ENCODE measurements around the gene SETD5. TPM values are rescaled to one million over a fixed set of nuclear protein-coding genes. Genes with fewer than 3 reads are reported as not detected.

SETD5 gene
- total and polyA plus RNA-seq, 9 donors: 62.3 to 116 (median 86.8) TPM

DNA sequence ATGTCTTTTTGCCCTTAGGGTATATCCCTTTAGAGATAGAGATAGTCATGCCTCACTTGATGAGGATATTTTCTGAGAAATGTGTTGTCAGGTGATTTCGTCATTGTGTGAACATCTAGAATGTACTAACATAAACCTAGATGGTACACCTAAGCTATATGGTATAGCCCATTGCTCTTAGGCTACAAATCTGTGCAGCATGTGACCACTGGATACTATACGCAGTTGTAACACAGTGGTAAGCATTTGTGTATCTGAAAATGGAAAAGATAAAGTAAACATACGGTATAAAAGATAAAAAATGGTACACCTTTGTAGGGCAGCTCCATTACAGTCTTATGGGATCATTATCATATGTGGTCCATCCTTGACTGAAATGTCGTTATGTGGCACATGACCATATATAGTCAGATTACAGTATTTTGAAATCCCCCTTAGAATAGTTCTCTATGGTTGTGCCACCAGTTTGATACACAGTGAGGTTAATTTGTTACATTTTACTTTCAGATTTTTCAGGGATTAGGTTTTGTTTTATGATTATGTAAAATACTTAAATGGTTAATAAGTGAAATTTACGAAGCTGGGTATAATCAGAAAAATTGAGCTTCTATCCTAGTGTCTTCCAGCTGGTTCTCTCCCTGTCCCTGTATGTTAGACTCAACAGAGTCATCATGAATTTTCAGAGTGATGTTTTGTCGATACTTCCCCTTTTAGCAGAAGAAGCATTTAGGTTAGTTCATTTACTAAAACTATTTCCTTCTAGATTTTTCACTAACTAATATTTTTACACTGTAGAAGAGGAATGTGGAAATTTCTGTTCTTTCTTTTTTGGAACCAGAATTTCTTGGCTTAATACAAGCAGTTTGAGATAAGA lies 12.8 kb downstream of the SETD5 start:
- no CpG with 5 or more reads among the region's 6 CpGs for WGBS (ENCODE audit: insufficient coverage)
- DNase-seq: no peak
- Histone ChIP-seq H3K4me3 (ENCODE audit: low read length) (no peak overlapping the region), H3K36me3 (ENCODE audit: control insufficient read depth, insufficient read depth, low read length) (no peaks in the 10 kb centered on the region), H3K27ac (ENCODE audit: low read length) (no peak overlapping the region), H3K9me3 (replicated peaks; ENCODE audit: control insufficient read depth, low read depth, low read length) (no peaks in the 10 kb centered on the region), H3K4me1 (ENCODE audit: control insufficient read depth, insufficient read depth, low read length) (no peaks in the 10 kb centered on the region), H3K27me3 (ENCODE audit: control insufficient read depth, insufficient read depth, low read length) (no peaks in the 10 kb centered on the region)

GRCh38 chr3:9411302-9411701 lies 13.9 kb downstream of the SETD5 start:
- H3K4me1 ChIP-seq (ENCODE audit: control insufficient read depth, insufficient read depth, low read length): no peaks in the 10 kb centered on the region
- no CpG with 5 or more reads among the region's 1 CpG for WGBS (ENCODE audit: insufficient coverage)
- H3K9me3 ChIP-seq (replicated peaks; ENCODE audit: control insufficient read depth, low read depth, low read length): no peaks in the 10 kb centered on the region
- peaks cover 6% of the 10 kb centered on the region for H3K36me3 ChIP-seq (ENCODE audit: control insufficient read depth, insufficient read depth, low read length)
- no peaks in the 10 kb centered on the region for H3K27me3 ChIP-seq (ENCODE audit: control insufficient read depth, insufficient read depth, low read length)
- no peak for DNase-seq
- no peak overlapping the region for H3K4me3 ChIP-seq (ENCODE audit: low read length)
- no peak overlapping the region for H3K27ac ChIP-seq (ENCODE audit: low read length)

- H3K27ac ChIP-seq (ENCODE audit: low read length): no peak overlapping the region
- no peaks in the 10 kb centered on the region for H3K4me1 ChIP-seq (ENCODE audit: control insufficient read depth, insufficient read depth, low read length)
- no CpG with 5 or more reads among the region's 1 CpG for WGBS (ENCODE audit: insufficient coverage)
Observed at GRCh38 chr3:9412293-9412692, 14.9 kb downstream of the SETD5 start.

DNA sequence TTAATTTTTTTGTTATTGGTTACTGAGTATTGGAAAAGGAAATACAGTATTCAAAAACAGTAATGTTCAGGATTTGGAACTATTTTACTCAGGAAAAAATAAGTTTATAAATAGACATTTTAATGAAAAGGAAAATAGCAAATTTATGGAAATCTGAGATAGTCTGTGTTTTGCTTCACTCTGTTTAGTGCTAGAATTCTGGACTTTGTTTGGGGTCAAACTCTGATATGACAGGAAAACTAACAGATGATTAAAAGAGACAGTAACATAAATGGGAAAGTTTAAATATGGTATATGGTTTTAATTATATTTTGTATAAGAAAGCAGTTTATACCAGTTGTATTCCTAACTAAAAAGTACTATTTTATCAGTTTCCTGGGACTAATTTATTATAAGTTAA lies 17.4 kb downstream of the SETD5 start:
- H3K9me3 ChIP-seq (replicated peaks; ENCODE audit: control insufficient read depth, low read depth, low read length): no peaks in the 10 kb centered on the region
- no peak overlapping the region for H3K27ac ChIP-seq (ENCODE audit: low read length)
- H3K27me3 ChIP-seq (ENCODE audit: control insufficient read depth, insufficient read depth, low read length): no peaks in the 10 kb centered on the region
- peaks cover 6% of the 10 kb centered on the region for H3K36me3 ChIP-seq (ENCODE audit: control insufficient read depth, insufficient read depth, low read length)
- no peak for DNase-seq
- no peaks in the 10 kb centered on the region for H3K4me1 ChIP-seq (ENCODE audit: control insufficient read depth, insufficient read depth, low read length)
- no peak overlapping the region for H3K4me3 ChIP-seq (ENCODE audit: low read length)

More at GRCh38 chr3:9412293-9412692, 14.9 kb downstream of the SETD5 start:
- Histone ChIP-seq H3K9me3 (replicated peaks; ENCODE audit: control insufficient read depth, low read depth, low read length) (no peaks in the 10 kb centered on the region), H3K27me3 (ENCODE audit: control insufficient read depth, insufficient read depth, low read length) (no peaks in the 10 kb centered on the region), H3K4me3 (ENCODE audit: low read length) (no peak overlapping the region), H3K36me3 (ENCODE audit: control insufficient read depth, insufficient read depth, low read length) (peaks cover 6% of the 10 kb centered on the region)
- DNase-seq: no peak

- no peak for DNase-seq
- Histone ChIP-seq H3K27ac (ENCODE audit: low read length) (no peak overlapping the region), H3K9me3 (replicated peaks; ENCODE audit: control insufficient read depth, low read depth, low read length) (no peaks in the 10 kb centered on the region), H3K4me1 (ENCODE audit: control insufficient read depth, insufficient read depth, low read length) (no peaks in the 10 kb centered on the region), H3K4me3 (ENCODE audit: low read length) (no peak overlapping the region), H3K27me3 (ENCODE audit: control insufficient read depth, insufficient read depth, low read length) (no peaks in the 10 kb centered on the region), H3K36me3 (ENCODE audit: control insufficient read depth, insufficient read depth, low read length) (peaks cover 6% of the 10 kb centered on the region)
- WGBS (ENCODE audit: insufficient coverage): 91% methylated on average over 2 of the region's 6 CpGs
Observed at GRCh38 chr3:9415485-9416138, 18.2 kb downstream of the SETD5 start.

DNA sequence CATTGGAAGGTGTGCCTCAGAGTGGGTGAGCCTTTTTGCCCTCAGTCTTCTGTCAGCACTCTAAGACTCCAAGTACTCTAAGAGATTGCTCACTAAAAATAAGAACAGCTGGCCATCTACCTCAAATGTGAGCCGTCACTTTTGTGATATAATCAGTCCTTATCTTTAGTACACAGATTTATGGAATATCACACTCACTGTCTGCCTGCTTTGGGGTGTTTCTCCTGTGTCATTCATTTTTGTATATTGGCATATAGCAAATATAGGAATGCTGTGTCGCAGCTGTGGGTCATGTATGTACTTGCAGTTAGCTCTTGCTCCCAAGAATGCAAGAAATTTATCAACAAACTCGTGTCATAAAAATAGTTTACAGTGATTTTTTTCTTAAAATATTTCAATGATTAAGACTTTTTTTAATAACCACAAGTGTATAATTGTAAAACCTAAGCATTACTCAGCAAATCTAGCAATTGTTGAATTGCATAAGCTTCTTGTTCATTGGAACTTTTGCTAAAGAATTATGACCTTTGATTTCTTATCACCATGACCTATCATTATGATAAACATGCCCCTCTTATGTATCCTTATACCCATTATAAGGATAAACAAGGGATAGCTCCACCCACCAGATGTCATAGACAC lies 18.8 kb downstream of the SETD5 start:
- WGBS (ENCODE audit: insufficient coverage): no CpG with 5 or more reads among the region's 3 CpGs
- Histone ChIP-seq H3K9me3 (replicated peaks; ENCODE audit: control insufficient read depth, low read depth, low read length) (no peaks in the 10 kb centered on the region), H3K4me1 (ENCODE audit: control insufficient read depth, insufficient read depth, low read length) (no peaks in the 10 kb centered on the region), H3K4me3 (ENCODE audit: low read length) (no peak overlapping the region), H3K27me3 (ENCODE audit: control insufficient read depth, insufficient read depth, low read length) (no peaks in the 10 kb centered on the region), H3K27ac (ENCODE audit: low read length) (no peak overlapping the region), H3K36me3 (ENCODE audit: control insufficient read depth, insufficient read depth, low read length) (peaks cover 8% of the 10 kb centered on the region)
- DNase-seq: no peak

- Histone ChIP-seq H3K27me3 (ENCODE audit: control insufficient read depth, insufficient read depth, low read length) (no peaks in the 10 kb centered on the region), H3K36me3 (ENCODE audit: control insufficient read depth, insufficient read depth, low read length) (peaks cover 4% of the 10 kb centered on the region), H3K27ac (ENCODE audit: low read length) (no peak overlapping the region), H3K4me1 (ENCODE audit: control insufficient read depth, insufficient read depth, low read length) (peaks cover 5% of the 10 kb centered on the region), H3K4me3 (ENCODE audit: low read length) (no peak overlapping the region), H3K9me3 (replicated peaks; ENCODE audit: control insufficient read depth, low read depth, low read length) (no peaks in the 10 kb centered on the region)
- no peak for DNase-seq
- WGBS (ENCODE audit: insufficient coverage): no CpG with 5 or more reads among the region's 2 CpGs
Observed at GRCh38 chr3:9420850-9421549, 23.6 kb downstream of the SETD5 start.

DNA sequence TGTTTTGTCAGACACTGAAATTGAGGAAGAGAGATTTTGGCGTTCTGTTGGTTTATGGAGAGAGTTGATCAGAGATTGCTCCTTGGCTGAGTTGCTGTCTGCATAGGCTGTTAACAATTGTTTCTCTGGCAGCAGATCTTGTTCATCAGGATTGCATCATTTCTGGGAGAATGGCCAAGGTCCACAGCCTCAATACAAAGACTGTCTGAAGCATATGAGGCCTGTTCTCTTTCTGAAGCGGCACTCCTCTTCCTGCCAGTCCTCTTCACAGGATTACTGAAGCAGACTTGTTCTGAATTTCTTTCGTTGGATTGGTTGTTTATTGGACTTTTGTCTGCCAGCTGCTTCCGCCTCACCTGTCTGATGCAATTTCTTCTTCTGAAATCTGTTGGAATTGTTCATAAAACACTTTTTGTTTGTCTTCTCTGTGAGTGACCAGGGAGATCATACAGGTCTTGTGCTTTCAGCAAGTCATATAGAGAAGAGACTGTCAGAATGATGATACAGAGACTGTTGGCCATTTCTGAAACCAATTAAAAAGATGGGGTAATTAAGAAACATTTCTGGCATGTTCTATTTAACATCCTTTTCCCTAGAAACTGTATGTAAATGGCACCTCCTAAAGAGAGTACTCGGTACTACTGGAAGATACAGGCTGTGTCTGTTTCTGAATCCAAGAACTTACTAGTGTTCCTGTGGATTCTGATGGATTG lies 25.5 kb downstream of the SETD5 start:
- WGBS (ENCODE audit: insufficient coverage): 20% methylated on average over 2 of the region's 5 CpGs
- peaks cover 14% of the 10 kb centered on the region for H3K36me3 ChIP-seq (ENCODE audit: control insufficient read depth, insufficient read depth, low read length)
- H3K4me1 ChIP-seq (ENCODE audit: control insufficient read depth, insufficient read depth, low read length): peaks cover 5% of the 10 kb centered on the region
- no peak overlapping the region for H3K4me3 ChIP-seq (ENCODE audit: low read length)
- H3K27ac ChIP-seq (ENCODE audit: low read length): peak overlapping the region; percentile 98
- H3K9me3 ChIP-seq (replicated peaks; ENCODE audit: control insufficient read depth, low read depth, low read length): no peaks in the 10 kb centered on the region
- no peaks in the 10 kb centered on the region for H3K27me3 ChIP-seq (ENCODE audit: control insufficient read depth, insufficient read depth, low read length)
- peak; percentile 99 for DNase-seq

- Histone ChIP-seq H3K27ac (ENCODE audit: low read length) (no peak overlapping the region), H3K27me3 (ENCODE audit: control insufficient read depth, insufficient read depth, low read length) (no peaks in the 10 kb centered on the region), H3K36me3 (ENCODE audit: control insufficient read depth, insufficient read depth, low read length) (peaks cover 35% of the 10 kb centered on the region), H3K4me3 (ENCODE audit: low read length) (no peak overlapping the region), H3K4me1 (ENCODE audit: control insufficient read depth, insufficient read depth, low read length) (no peaks in the 10 kb centered on the region), H3K9me3 (replicated peaks; ENCODE audit: control insufficient read depth, low read depth, low read length) (no peaks in the 10 kb centered on the region)
- no peak for DNase-seq
Observed at GRCh38 chr3:9428411-9428810, 31.0 kb downstream of the SETD5 start.
